ENCODE data around the gene MEAK7.

- no peak for TF ChIP-seq CTCF (IDR thresholded peaks at IDR 0.05)
- TF ChIP-seq ZFX (IDR thresholded peaks at IDR 0.05; ENCODE audit: borderline replicate concordance), result no peak
Measured at GRCh38 chr16:84531671-84532111, 27.2 kb upstream of the MEAK7 start.
